Measurements from ENCODE around the gene MARCHF6. TPM values are rescaled to one million over a fixed set of nuclear protein-coding genes. Genes with fewer than 3 reads are reported as not detected.

MARCHF6 gene
- total and polyA plus RNA-seq, 9 donors, result 59.0 to 225 (median 146) TPM

DNA sequence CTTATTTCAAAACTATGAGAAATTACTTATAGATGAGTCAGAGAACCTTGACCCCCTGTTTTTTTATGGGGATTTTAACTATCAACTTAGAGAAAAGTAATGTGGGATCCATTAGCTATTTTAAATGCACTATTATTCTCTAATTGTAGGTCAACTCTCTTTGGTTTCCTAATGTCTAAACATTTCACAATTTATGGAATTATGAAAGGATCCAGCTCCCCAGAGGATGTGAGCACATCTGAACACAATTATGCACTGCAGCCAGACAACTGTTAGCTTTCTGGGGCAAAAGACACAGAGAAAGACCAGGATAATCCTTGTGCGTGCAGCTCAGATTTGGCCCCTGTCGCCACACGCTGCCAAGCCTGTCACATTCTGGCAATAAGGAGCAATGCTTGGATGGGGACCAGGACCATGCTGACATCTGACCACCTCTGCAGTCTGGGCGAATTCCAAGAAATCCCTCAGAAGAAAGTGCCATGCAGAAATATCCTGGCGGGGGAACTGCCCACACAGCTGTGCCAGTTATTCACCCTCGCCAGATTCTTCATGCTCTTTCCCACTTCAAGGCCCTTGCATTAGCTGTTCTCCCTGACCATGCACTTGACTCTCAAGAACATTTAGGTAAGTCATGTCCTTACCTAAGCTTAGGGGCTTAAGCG, 23.5 kb upstream of the MARCHF6 start:
- intact Hi-C loops (cut with DNase I), result no loop called here
- TF ChIP-seq EP300 (IDR thresholded peaks at IDR 0.05) (no peak), POLR2A (IDR thresholded peaks at IDR 0.05) (no peak)
- TF ChIP-seq, protein P1, sequence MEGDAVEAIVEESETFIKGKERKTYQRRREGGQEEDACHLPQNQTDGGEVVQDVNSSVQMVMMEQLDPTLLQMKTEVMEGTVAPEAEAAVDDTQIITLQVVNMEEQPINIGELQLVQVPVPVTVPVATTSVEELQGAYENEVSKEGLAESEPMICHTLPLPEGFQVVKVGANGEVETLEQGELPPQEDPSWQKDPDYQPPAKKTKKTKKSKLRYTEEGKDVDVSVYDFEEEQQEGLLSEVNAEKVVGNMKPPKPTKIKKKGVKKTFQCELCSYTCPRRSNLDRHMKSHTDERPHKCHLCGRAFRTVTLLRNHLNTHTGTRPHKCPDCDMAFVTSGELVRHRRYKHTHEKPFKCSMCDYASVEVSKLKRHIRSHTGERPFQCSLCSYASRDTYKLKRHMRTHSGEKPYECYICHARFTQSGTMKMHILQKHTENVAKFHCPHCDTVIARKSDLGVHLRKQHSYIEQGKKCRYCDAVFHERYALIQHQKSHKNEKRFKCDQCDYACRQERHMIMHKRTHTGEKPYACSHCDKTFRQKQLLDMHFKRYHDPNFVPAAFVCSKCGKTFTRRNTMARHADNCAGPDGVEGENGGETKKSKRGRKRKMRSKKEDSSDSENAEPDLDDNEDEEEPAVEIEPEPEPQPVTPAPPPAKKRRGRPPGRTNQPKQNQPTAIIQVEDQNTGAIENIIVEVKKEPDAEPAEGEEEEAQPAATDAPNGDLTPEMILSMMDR (IDR thresholded peaks at IDR 0.05), result no peak

DNA sequence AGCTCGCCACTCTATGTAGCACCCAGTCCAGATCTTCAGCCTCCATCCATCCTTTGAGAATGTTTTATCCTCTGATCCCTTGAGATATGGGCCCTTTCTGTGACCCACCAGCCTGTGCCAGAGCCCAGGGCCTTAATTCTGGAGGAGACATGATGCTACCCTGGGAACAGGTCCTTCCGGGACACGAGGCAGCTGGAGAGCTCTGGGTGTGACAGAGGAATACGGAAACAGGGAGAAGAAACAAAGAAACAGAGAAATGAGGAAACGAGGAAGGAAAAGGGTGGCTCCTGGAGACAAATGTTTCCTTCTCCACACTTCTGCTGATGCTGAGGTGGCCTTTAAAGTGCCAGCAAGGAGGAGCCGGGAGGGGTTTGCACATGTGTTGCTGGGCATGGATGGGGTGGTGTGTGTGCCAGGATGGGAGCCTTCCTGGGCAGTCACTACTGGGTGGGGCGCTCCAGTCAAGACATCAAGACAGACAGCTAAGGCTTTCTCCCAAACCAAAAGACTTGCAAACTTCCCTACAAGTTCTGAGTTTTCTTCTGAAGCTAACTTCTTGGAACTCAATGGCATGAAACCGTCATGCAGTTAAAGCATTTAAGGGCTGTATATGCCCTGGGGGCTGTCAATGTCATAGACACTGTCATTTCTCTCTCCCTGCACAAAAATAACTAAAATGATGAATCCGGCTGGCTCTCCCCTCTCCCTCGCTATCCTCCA, 22.8 kb upstream of the MARCHF6 start:
- Histone ChIP-seq H3K9me3 (no peaks in the 10 kb centered on the region), H3K36me3 (no peaks in the 10 kb centered on the region), H3K4me3 (no peak overlapping the region), H3K27ac (peak overlapping the region in 1 of 2 donors; percentile 34), H3K27me3 (no peaks in the 10 kb centered on the region), H3K4me1 (ENCODE audit: insufficient read depth) (peaks cover 30% of the 10 kb centered on the region)
- peak in 1 of 5 donors; percentile 18 for DNase-seq
- intact Hi-C loops (cut with DNase I), result no loop called here
- WGBS, 3 donors, result 61 to 76% (median 71%) methylated on average over 10 of the region's 10 CpGs
- TF ChIP-seq POLR2A (IDR thresholded peaks at IDR 0.05) (no peak), EP300 (IDR thresholded peaks at IDR 0.05) (no peak)
- TF ChIP-seq, protein P1 (IDR thresholded peaks at IDR 0.05), result no peak

More for the DNA sequence above, 23.5 kb upstream of the MARCHF6 start:
- H3K27me3 ChIP-seq, result no peaks in the 10 kb centered on the region
- H3K4me3 ChIP-seq, result no peak overlapping the region
- DNase-seq, result peak in 2 of 5 donors; percentile 30 to 33
- H3K27ac ChIP-seq, result peak overlapping the region in 1 of 2 donors; percentile 10
- no peaks in the 10 kb centered on the region for H3K9me3 ChIP-seq
- WGBS, 3 donors, result 36 to 43% (median 37%) methylated on average over 7 of the region's 7 CpGs
- peaks cover 30% of the 10 kb centered on the region for H3K4me1 ChIP-seq (ENCODE audit: insufficient read depth)
- no peaks in the 10 kb centered on the region for H3K36me3 ChIP-seq

DNA sequence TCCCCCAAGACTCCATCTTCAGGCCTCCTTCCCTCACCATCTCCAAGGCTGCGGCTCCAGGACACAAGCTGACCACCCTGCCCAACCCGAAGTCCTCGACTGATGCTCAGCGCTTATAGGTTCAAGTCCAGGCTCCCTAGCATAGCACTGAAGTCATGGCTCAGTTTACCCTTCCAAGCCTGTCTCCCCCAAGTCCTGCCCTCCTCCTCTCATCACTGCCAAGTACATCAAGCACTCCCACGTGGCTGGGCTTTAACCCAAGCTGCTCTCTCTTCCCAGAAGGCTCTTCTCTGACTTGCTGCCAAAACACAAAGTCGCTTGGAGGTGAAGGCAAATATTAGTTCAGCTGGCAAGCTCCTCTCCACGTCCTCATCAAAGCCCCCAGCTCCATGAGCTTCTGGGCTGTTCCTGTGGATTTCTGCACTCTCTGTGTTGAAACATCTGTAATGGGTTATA, 22.1 kb upstream of the MARCHF6 start:
- Histone ChIP-seq H3K9me3 (no peaks in the 10 kb centered on the region), H3K4me1 (ENCODE audit: insufficient read depth) (peaks cover 30% of the 10 kb centered on the region), H3K27ac (peak overlapping the region in 1 of 2 donors; percentile 34), H3K27me3 (no peaks in the 10 kb centered on the region), H3K36me3 (no peaks in the 10 kb centered on the region), H3K4me3 (no peak overlapping the region)
- intact Hi-C loops (cut with DNase I), result no loop called here
- TF ChIP-seq POLR2A (IDR thresholded peaks at IDR 0.05) (no peak), EP300 (IDR thresholded peaks at IDR 0.05) (no peak)
- TF ChIP-seq, protein P1 (IDR thresholded peaks at IDR 0.05), result no peak
- WGBS, 3 donors, result 25 to 31% (median 31%) methylated on average over 7 of the region's 7 CpGs
- DNase-seq, result peak; percentile 82 to 93 (median 88)

DNA sequence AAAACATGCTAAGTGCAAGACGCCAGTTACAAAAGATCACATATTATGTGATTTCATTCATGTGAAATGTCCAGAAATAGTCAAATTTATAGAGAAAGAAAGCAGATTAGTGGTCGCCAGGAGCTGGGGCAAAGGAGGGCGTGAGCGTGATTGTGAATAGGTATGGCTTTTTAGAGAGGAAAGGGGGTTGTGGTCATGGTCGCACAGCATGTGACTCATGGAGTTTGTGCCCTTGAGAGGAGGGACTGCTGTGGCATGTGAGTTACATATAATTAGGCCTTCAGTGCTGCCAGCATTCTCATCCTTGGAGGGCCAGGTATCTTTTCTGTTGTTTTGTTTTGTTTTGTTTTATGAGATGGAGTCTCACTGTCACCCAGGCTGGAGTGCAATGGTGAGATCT, 21.2 kb upstream of the MARCHF6 start:
- intact Hi-C loops (cut with DNase I), result no loop called here
- Histone ChIP-seq H3K27me3 (no peaks in the 10 kb centered on the region), H3K9me3 (no peaks in the 10 kb centered on the region), H3K4me3 (no peak overlapping the region), H3K27ac (no peak overlapping the region), H3K4me1 (ENCODE audit: insufficient read depth) (peaks cover 30% of the 10 kb centered on the region), H3K36me3 (no peaks in the 10 kb centered on the region)
- WGBS, 3 donors, result 90 to 95% (median 93%) methylated on average over 5 of the region's 5 CpGs
- peak in 1 of 5 donors; percentile 11 for DNase-seq
- TF ChIP-seq POLR2A (IDR thresholded peaks at IDR 0.05), result no peak
- TF ChIP-seq, protein P1 (IDR thresholded peaks at IDR 0.05), result no peak
